Lower lobe of right lung (tissue), 2 donors: ENCODE measurements around the gene THRA. TPM values are rescaled to one million over a fixed set of nuclear protein-coding genes. Genes with fewer than 3 reads are reported as not detected.

Experiments
- ATAC-seq, 2 donors: fragments of 200-7000 bp; cut with Tn5 transposase; one replicate each; pipeline ENCODE4 v1.9.1; 2020 to 2022; ENCODE audit warnings: mild to moderate bottlenecking in 2 of 2, moderate library complexity in 2 of 2
- DNase-seq: peaks from one replicate; pipeline ENCODE4 v3.0.0-alpha.2; 2020
- H3K27ac ChIP-seq: fragments of 200-600 bp; one replicate; pipeline ENCODE4 v1.8.0; 2022
- H3K27me3 ChIP-seq: fragments of 200-600 bp; one replicate; pipeline ENCODE4 v1.8.0; 2022; ENCODE audit warnings: low read depth
- H3K36me3 ChIP-seq: fragments of 200-600 bp; one replicate; pipeline ENCODE4 v1.8.0; 2022; ENCODE audit warnings: mild to moderate bottlenecking
- H3K4me1 ChIP-seq: fragments of 200-600 bp; one replicate; pipeline ENCODE4 v1.8.0; 2022
- H3K4me3 ChIP-seq: fragments of 200-600 bp; one replicate; pipeline ENCODE4 v1.8.0; 2022; ENCODE audit warnings: mild to moderate bottlenecking
- H3K9me3 ChIP-seq: fragments of 200-600 bp; one replicate; pipeline ENCODE4 v1.8.0; 2022
- intact Hi-C: fragments of 100-400 bp; cut with DNase I; formaldehyde crosslinking; loops from one replicate; pipeline ENCODE4 v1.11.0; 2022
- long read RNA-seq: library from polyadenylated mRNA; unstranded; transcript quantifications from one replicate; pipeline ENCODE4 v2.0.0, GENCODE V29; 2021
- total RNA-seq: library from RNA; stranded (reverse); fragmentation: NEBNext Ultra II Directional; extraction: Animal tissue kit (Norgen Biotek cat#: 25700); gene quantifications from one replicate; pipeline ENCODE4 v1.2.1, GENCODE V29; 2021
- TF ChIP-seq, protein P1 (sequence below): fragments of 200-600 bp; IDR thresholded peaks from one replicate; pipeline ENCODE4 v1.8.0; 2022; ENCODE audit warnings: antibody characterized with exemption, mild to moderate bottlenecking
- donor health status: DM: no; HTN: yes; CAD: no; lungs with severe emphysema.

The THRA gene
- 50.1 TPM for total RNA-seq
- long read RNA-seq, full-length matches to known transcripts = 21 of 52 reads
- long read RNA-seq, partial matches to known transcripts = 10 of 52 reads
- long read RNA-seq, other reads (novel, unspliced or antisense) = 21 of 52 reads

- DNase-seq (peak; percentile 82), ATAC-seq (peak; percentile 86 to 87)
- intact Hi-C loops = no loop called here
Measured at GRCh38 chr17:40062329-40063186, at the start of gene THRA. THRA (plus strand) TSS chr17:40062965; CDS start chr17:40074489, 11,524 bp downstream.

DNA sequence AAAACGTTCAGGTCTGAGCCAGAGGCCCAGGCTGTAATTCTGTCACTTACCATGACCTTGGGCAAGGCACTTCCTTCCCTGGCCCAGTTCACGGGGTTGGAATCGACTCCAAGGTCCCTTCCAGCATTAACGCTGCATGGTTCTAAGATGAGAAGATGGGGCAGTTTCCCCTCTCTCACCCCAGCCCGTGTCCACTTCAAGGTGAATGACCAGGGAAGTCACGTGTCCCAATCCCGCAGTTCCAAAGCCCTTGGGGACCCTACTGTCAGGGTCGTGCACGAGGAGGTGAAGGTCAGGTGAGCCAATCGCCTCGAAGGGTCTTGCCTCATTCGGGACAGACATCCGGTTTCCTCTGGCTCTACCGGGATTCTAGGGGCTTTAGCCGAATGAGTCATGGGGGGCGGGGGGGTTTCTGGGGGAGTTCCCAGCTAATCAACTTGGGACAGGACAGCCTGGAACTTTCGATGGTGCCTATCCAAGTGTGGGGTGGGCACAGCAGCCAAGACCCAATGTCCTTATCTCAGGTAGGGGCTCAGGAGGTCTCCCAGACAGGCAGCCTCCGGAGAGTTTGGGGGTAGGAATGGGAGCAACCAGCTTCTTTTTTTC is 48.3 kb upstream of the THRA start:
- intact Hi-C loops = no loop called here
- no peak for DNase-seq
- TF ChIP-seq, protein P1, sequence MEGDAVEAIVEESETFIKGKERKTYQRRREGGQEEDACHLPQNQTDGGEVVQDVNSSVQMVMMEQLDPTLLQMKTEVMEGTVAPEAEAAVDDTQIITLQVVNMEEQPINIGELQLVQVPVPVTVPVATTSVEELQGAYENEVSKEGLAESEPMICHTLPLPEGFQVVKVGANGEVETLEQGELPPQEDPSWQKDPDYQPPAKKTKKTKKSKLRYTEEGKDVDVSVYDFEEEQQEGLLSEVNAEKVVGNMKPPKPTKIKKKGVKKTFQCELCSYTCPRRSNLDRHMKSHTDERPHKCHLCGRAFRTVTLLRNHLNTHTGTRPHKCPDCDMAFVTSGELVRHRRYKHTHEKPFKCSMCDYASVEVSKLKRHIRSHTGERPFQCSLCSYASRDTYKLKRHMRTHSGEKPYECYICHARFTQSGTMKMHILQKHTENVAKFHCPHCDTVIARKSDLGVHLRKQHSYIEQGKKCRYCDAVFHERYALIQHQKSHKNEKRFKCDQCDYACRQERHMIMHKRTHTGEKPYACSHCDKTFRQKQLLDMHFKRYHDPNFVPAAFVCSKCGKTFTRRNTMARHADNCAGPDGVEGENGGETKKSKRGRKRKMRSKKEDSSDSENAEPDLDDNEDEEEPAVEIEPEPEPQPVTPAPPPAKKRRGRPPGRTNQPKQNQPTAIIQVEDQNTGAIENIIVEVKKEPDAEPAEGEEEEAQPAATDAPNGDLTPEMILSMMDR = no peak
- Histone ChIP-seq H3K36me3 (peaks cover 4% of the 10 kb centered on the region), H3K4me3 (no peak overlapping the region), H3K27me3 (no peaks in the 10 kb centered on the region), H3K27ac (peak overlapping the region; percentile 68), H3K4me1 (peaks cover 56% of the 10 kb centered on the region), H3K9me3 (no peaks in the 10 kb centered on the region)
- ATAC-seq = peak; percentile 2 to 20

More at GRCh38 chr17:40062329-40063186, at the start of gene THRA:
- H3K4me1 ChIP-seq = peaks cover 58% of the 10 kb centered on the region
- H3K4me3 ChIP-seq = peak within 1 kb of the TSS; percentile 100
- no peaks in the 10 kb centered on the region for H3K9me3 ChIP-seq
- TF ChIP-seq, protein P1 = no peak
- H3K27ac ChIP-seq = peak within 1 kb of the TSS; percentile 97
- no peaks in the 10 kb centered on the region for H3K36me3 ChIP-seq
- no peaks in the 10 kb centered on the region for H3K27me3 ChIP-seq

DNA sequence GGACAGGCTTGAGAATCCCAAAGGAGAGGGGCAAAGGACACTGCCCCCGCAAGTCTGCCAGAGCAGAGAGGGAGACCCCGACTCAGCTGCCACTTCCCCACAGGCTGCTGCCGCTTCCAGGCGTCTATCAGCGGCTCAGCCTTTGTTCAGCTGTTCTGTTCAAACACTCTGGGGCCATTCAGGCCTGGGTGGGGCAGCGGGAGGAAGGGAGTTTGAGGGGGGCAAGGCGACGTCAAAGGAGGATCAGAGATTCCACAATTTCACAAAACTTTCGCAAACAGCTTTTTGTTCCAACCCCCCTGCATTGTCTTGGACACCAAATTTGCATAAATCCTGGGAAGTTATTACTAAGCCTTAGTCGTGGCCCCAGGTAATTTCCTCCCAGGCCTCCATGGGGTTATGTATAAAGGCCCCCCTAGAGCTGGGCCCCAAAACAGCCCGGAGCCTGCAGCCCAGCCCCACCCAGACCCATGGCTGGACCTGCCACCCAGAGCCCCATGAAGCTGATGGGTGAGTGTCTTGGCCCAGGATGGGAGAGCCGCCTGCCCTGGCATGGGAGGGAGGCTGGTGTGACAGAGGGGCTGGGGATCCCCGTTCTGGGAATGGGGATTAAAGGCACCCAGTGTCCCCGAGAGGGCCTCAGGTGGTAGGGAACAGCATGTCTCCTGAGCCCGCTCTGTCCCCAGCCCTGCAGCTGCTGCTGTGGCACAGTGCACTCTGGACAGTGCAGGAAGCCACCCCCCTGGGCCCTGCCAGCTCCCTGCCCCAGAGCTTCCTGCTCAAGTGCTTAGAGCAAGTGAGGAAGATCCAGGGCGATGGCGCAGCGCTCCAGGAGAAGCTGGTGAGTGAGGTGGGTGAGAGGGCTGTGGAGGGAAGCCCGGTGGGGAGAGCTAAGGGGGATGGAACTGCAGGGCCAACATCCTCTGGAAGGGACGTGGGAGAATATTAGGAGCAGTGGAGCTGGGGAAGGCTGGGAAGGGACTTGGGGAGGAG is 47.5 kb upstream of the THRA start, which contains the start of gene CSF3:
Gene CSF3, plus strand, starts transcription at position 436 of the 993 bp plus-strand sequence. Its CDS starts 35 bp downstream, at position 471.
- peak within 1 kb of the TSS; percentile 14 for H3K4me3 ChIP-seq
- H3K9me3 ChIP-seq = no peaks in the 10 kb centered on the region
- no peaks in the 10 kb centered on the region for H3K27me3 ChIP-seq
- intact Hi-C loops = no loop called here
- H3K27ac ChIP-seq = peak within 1 kb of the TSS; percentile 68
- peaks cover 57% of the 10 kb centered on the region for H3K4me1 ChIP-seq
- TF ChIP-seq, protein P1 = no peak
- DNase-seq (no peak), ATAC-seq (peak; percentile 74 to 76)
- H3K36me3 ChIP-seq = peaks cover 13% of the 10 kb centered on the region

GRCh38 chr17:40015998-40016985 is 46.5 kb upstream of the THRA start:
- peaks cover 67% of the 10 kb centered on the region for H3K4me1 ChIP-seq
- intact Hi-C loops = no loop called here
- ATAC-seq (no peak), DNase-seq (no peak)
- peak overlapping the region; percentile 14 for H3K4me3 ChIP-seq
- H3K36me3 ChIP-seq = peaks cover 22% of the 10 kb centered on the region
- no peaks in the 10 kb centered on the region for H3K27me3 ChIP-seq
- TF ChIP-seq, protein P1 = no peak
- H3K27ac ChIP-seq = peak overlapping the region; percentile 68
- H3K9me3 ChIP-seq = no peaks in the 10 kb centered on the region
